ENCODE measurements around the gene PPARA.
A peak's percentile ranks its signal among the peaks of the same experiment; 100 is the strongest.

The PPARA gene

DNA sequence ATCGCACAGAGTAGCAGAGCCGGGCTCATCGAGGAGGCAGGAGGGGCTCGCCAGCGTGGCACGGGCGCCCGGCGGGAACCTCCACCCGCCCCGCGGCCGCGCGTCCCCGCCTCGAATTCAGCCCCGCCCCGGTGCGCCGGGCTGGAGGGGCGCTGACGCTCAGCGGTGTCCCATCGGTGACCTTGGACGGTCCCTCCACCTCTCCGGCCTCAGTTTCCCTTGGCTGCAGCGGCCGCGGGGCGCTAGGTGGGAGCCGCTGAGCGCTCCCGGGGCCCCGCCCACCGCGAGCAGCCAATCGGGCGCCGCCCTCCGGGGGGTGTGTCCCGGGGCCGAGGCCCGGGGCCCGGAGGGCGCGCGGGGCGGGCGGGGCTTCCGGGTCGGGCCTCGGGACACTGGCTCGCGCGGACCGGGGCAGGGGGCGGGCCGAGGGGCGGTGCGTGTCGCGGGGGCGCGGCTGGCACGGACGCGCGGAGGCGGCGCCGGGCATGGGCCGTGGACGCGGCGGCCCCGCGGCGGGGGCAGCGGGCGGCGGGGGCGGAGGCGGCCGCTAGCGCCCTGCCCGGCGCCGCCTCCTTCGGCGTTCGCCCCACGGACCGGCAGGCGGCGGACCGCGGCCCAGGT is at the start of gene PPARA:
TSS of gene PPARA (plus strand) at position 493 of the 621 bp plus-strand sequence. CDS start 47,858 bp downstream, outside the sequence.
- DNase-seq (ENCODE audit: low read depth), result peak; percentile 76

- no peak for DNase-seq (ENCODE audit: low read depth)
Measured at GRCh38 chr22:46102159-46102558, 48.2 kb upstream of the PPARA start.

DNA sequence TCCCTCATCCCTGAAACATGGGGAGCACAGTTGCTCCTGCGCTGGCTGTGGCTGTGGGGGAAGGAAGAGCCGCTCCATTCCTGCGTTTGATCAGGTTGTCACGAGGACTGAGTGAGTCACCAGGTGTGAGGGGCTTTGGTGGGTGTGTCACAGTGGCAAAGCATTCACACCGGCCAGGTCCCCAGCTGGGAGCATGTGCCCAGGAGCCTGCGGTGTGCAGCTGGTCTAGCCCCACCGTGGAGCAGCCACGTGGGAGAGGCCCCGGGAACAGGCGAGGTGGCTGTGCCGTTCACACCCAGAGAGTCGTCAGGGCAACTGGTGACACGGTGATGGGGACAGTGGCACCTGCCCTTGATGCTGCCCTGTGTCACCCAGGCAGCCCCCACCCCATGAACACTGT is 47.6 kb upstream of the PPARA start:
- no peak for DNase-seq (ENCODE audit: low read depth)

DNA sequence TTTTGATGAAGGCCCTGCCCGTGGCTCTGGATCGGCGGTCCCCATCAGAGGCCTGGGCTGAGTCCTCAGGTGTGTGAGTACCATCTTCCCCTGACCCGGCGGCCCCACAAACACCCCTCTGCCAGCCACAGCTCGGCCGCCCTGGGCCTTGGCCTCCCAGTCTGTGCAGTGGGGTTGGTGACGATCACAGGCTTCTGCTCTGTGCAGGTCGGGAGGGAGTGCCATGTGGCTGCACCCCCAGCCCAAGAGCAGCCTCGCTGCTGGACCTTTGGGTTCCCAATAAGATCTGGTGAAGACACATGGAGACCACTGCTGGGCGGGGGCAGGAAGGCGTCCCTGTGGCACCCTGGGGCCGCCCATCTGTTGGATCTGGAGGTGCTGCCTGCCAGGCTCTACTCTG is 47.1 kb upstream of the PPARA start:
- DNase-seq (ENCODE audit: low read depth), result no peak

GRCh38 chr22:46103664-46104063 is 46.7 kb upstream of the PPARA start:
- no peak for DNase-seq (ENCODE audit: low read depth)

DNA sequence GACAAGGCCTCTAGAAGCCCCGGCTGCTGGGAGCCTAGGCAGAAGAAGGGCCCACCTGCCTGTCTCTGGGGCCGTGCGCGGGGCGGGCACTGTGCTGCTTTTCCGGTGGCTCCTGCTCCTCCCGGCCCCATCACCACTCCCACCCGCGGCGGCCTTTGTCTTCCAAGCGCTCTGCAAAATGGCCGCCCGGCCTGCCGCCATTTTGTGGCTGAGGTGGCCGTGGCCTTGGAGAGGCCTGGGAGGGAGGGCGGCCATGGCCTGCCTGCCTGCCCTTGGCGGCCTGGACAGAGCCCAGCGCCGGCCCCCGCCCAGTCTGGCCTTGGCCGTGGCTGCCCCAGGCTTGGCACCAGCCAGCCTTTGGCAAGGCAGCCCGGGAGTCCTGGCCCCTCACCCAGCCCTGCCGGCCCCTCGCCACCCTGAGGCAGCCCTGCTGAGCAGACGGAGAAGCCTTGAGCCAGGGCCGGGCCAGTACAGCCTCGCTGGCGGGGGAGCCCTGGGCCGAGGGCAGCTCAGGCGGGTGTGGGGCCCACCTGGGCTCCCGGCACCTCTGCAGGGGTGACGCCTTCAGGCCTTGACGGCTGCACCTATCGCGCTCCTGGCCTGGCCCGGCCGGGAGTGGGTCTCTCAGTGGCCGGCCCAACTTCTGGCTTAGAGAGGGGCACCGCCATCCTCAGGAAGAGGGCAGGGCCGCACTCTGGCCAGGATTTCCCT is 46.0 kb upstream of the PPARA start:
- DNase-seq (ENCODE audit: low read depth), result no peak

GRCh38 chr22:46104881-46105493 is 45.3 kb upstream of the PPARA start:
- no peak for DNase-seq (ENCODE audit: low read depth)

- DNase-seq (ENCODE audit: low read depth), result no peak
Measured at GRCh38 chr22:46105494-46106278, 44.6 kb upstream of the PPARA start.

DNA sequence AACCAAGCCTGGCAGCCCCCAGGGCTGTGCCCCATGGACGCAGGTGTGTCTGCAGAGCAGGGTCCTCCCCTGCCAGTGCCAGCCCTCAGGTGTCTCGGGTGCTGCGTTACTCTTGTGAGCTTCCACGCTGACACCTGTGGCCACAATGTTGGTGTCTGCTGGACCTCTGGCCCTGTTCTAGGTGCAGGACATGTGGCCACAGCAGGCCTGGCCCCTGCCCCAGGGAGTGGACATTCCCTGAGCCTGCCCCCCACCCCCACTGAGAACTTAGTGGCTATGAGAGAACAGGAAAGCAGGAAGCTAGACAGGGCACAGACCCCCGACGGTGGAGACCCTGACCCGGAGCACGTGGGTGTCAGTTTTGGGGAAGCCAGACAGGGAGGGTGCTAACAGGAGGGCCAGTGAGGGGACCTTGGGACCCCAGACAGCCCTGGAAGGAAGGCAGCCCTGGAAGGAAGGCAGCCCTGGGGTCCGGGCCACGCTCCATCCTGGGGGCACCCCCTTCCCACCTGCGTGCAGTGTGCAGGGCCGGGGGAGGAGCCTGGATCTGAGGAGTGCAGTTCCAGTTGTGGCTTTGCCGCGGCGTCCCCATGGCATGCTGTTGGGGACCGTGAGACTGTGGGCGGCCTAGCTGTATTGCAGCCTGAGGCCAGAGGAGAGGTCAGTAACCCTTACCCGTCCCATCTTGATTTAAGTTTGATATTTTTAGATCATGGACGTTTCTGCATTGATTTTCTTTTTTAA is 43.9 kb upstream of the PPARA start:
- no peak for DNase-seq (ENCODE audit: low read depth)

DNA sequence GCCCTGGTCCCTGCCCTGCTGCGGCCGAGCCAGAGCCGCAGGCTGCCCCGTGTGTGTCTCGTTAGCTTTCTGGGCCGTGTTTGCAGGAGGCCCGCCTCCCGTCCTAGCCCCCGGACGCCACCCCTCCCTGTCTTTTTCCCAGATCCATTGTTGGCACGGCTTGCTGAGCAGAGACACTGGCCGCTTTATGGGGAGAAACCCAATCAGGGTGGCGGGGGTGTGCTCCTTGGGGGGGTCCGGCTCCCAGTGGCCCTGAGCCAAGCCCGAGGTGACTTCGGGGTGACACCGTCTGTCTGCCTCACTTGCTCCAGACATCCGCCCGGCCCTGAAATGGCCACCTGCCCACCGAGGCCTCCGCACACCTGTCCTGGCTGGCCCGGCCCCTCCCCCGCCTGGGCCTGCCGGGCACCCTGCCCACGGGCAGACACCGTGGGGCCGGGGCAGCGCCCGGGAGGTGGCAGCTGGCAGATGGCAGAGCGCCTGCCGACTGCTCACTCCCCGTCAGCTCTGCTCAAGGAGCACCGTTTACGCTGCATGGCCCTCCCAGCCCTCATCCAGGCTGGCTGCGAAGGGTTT is 43.1 kb upstream of the PPARA start:
- no peak for DNase-seq (ENCODE audit: low read depth)

DNA sequence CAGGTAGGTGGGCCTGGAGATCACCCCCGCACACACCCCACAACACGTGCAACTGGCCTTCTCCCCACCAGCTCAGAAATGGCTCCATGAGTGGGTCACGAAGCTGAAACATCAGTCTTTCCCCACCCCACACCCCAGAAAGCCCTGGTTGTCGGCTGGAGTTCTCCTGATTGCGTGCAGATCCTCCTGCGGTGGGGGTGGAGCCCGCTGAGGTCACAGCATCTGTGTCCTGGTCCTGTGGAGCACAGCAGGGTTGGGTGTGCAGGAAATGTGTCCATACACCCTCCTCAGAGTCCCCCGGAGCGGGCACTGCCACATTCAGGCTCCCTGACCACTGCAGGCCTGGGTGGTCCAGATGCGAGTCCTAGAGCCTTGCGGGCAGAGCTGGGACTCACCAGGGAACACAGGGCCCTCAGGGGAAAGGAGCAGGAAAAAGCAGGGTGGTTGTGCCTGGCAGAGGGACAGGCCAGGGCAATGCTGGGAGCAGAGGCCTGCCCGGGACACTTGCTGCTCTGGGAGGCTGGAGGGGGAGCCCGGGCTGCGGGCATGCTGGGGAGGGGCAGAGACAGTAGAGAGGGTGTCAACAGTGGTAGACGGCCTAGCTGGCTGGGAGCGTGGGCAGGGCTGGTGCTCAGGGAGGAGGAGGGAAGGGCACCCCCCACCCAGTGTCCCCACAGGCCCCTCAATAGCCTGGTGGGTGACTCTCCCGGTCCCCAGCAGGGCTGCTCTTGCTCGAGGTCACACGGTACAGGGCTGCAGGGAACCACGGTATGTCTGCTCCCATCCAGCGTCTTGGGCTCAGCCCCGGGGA is 42.4 kb upstream of the PPARA start:
- DNase-seq (ENCODE audit: low read depth), result no peak

DNA sequence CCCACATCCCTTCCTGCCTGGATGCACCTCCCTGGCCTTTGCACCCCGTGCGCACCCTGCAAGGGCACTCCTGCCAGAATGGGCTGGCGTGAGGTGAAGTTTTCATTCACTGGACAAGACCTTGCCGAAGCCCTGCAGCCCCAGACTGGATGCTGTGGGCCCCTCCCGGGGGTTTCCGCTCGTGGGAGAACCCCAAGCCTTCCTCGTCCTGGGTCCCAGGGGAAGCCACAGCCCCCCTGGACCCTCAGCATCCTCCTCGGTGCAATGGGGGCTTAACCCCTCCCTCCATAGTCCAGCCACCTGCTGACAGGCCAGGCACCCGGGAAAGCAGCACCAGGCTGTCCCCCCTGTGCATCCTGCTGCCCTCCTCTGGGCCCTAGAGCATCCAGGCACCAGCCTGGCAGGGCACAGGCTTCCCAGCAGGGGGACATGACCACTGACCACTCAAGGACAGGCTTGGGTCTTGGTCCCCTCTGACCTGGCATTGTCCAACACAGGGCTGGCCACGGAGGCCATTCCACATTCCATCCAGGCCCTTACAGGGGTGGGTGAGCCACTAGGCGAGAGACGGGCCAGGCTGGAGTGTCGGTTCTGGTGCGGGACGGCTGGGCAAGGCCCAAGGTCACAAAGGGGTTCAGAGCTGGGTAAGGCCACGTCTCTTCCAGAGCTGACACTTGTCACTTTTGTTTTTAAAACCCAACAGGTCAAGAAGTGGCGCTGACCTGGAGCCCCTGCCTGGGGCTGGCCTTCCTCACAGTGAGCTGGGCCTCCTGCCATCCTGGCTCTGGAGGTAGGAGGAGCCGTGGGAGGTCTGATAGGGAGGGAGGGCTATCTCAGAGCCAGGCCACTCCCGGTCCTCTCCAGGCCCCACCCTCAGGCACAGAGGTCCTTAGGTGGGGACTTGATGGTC is 41.5 kb upstream of the PPARA start:
- DNase-seq (ENCODE audit: low read depth), result no peak

- DNase-seq (ENCODE audit: low read depth), result no peak
Measured at GRCh38 chr22:46109474-46110003, 40.8 kb upstream of the PPARA start.

GRCh38 chr22:46110215-46110614 is 40.1 kb upstream of the PPARA start:
- no peak for DNase-seq (ENCODE audit: low read depth)

GRCh38 chr22:46111645-46112306 is 38.5 kb upstream of the PPARA start:
- DNase-seq (ENCODE audit: low read depth), result no peak

GRCh38 chr22:46112405-46112804 is 37.9 kb upstream of the PPARA start:
- DNase-seq (ENCODE audit: low read depth), result no peak

DNA sequence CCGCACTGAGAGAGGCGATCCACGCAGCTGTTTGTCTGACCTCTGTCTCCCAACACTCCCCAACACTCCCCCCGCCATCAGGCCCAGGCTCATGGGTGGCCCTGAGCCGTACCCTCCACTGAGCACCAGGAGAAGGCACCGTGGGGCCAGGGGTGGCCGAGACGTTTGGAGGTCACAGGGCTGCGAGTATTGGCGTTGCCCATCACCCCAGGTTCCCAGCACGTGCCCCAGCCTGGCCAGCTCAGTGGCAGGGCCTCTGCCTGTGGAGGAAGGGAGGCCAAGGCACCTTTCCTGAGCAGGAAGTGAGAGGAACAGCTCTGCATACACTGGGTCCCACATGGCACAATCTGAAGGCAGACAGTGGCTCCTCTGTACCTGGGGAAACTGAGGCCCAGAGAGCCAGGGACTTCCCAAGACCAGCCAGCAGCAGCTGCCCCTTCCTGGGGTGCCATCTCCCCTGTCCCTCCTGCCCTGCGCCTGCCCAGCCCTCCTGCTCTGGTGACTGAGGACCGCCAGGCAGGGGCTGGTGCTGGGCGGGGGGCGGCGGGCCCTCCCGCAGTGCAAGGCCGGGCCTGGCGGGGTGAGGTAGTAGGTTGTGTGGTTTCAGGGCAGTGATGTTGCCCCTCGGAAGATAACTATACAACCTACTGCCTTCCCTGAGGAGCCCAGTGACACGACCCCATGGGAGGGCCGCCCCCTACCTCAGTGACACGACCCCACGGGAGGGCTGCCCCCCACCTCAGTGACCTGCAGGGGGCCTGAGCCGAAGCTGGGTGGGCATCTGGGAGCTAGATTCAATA is 37.0 kb upstream of the PPARA start:
- no peak for DNase-seq (ENCODE audit: low read depth)

Data from activated gamma-delta T cell treated with anti-CD3 and anti-CD28 coated beads, Interleukin-2, amount 50 U/mL, for 16 hours (primary cell).